Sigmoid colon (tissue), 7 donors: ENCODE measurements around the gene ADM. TPM values are rescaled to one million over a fixed set of nuclear protein-coding genes. Genes with fewer than 3 reads are reported as not detected.

Experiments
- DNase-seq: peaks from one replicate; pipeline ENCODE4 v3.0.0-alpha.2; 2019
- H3K27ac ChIP-seq, 4 donors: fragments of 200-600 bp; sonication (generic); one replicate each; pipeline ENCODE4 v1.5.1; 2016 to 2019; ENCODE audit warnings: mild to moderate bottlenecking in 1 of 4
- H3K27me3 ChIP-seq, 3 donors: fragments of 200-600 bp; sonication (generic); one replicate each; pipeline ENCODE4 v1.5.1; 2019; ENCODE audit warnings: mild to moderate bottlenecking in 1 of 3
- H3K36me3 ChIP-seq, 4 donors: fragments of 200-600 bp; sonication (generic); one replicate each; pipeline ENCODE4 v1.5.1; 2016 to 2019
- H3K4me1 ChIP-seq, 4 donors: fragments of 200-600 bp; sonication (generic); one replicate each; pipeline ENCODE4 v1.5.1; 2017 to 2019
- H3K4me3 ChIP-seq, 4 donors: fragments of 200-600 bp; sonication (generic); one replicate each; pipeline ENCODE4 v1.5.1; 2017 to 2019; ENCODE audit warnings: mild to moderate bottlenecking in 2 of 4, moderate library complexity in 1 of 4
- H3K9me3 ChIP-seq, 4 donors: fragments of 200-600 bp in 3 of 4; sonication (generic) in 3 of 4; one replicate each; pipeline versions ENCODE4 v1.5.1 to v1.6.1; 2013 to 2019
- EP300 ChIP-seq, 4 donors: sonication (generic); formaldehyde crosslinking; IDR thresholded peaks; one replicate each; pipeline ENCODE4 v1.6.1; 2017; ENCODE audit warnings: antibody characterized with exemption in 4 of 4
- POLR2A ChIP-seq, 2 donors: fragments of 450-650 bp; IDR thresholded peaks; one replicate each; pipeline ENCODE4 v1.6.1; 2016; ENCODE audit warnings: antibody characterized with exemption in 2 of 2, mild to moderate bottlenecking in 2 of 2, moderate library complexity in 2 of 2
- POLR2AphosphoS5 ChIP-seq, 4 donors: sonication (generic); formaldehyde crosslinking; IDR thresholded peaks; one replicate each; pipeline ENCODE4 v1.6.1; 2017; ENCODE audit warnings: antibody characterized with exemption in 4 of 4
- WGBS, 2 donors: extraction: QIAGEN DNeasy Blood & Tissue Kit; methylation state at CpG; one replicate each; pipeline ENCODE4 v1.1.7; 2013; 5-methylcytosine and 5-hydroxymethylcytosine counted together
- intact Hi-C: fragments of 100-400 bp; cut with DNase I; formaldehyde crosslinking; loops from one replicate; pipeline ENCODE4 v1.15.1; 2023
- polyA plus RNA-seq, 3 donors: library from polyadenylated mRNA; stranded (reverse); fragments of 200-250 nt; gene quantifications; one replicate each; pipeline ENCODE4 v1.2.3, GENCODE V29; 2013
- total RNA-seq, 4 donors: library from RNA; depleted of rRNA; stranded (reverse); fragments of >200 nt; gene quantifications; one replicate each; pipeline ENCODE4 v1.1.0, GENCODE V29; 2016
- TF ChIP-seq, protein P1 (sequence below), 4 experiments: fragments of 450-650 bp in 3 of 4; fragments of 200-600 bp in 1 of 4; IDR thresholded peaks; one replicate each; pipeline ENCODE4 v1.5.1; 2016 to 2019; ENCODE audit warnings: antibody characterized with exemption in 4 of 4, mild to moderate bottlenecking in 3 of 4, moderate library complexity in 2 of 4
- donor health status: healthy with polysubstance abuse.
- donor health status: Bipolar disorder and iron deficiency.
- donor health status: healthy.

ADM gene
- total and polyA plus RNA-seq, 7 donors = 24.0 to 92.5 (median 61.7) TPM

DNA sequence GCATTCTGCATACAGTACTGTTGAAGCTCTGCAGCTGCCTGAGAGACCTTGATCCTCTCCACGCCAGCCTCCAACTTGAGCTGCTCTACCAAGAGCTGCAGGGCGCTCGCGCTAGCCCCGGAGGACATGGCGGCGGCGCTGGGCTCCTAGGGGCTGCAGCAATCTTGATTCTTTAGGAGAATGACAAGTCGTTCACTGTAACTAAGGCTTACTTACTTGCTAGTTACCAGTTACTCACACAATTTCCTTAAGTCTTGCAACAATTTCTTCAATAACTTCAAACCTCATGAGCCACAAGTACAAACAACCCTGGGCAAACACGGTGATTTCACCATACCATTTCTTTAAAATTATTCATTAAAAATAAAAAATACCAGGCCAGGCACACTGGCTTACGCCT, 32.7 kb upstream of the ADM start:
- TF ChIP-seq POLR2AphosphoS5 (IDR thresholded peaks at IDR 0.05) (no peak), EP300 (IDR thresholded peaks at IDR 0.05) (no peak), POLR2A (IDR thresholded peaks at IDR 0.05) (no peak)
- TF ChIP-seq, protein P1, sequence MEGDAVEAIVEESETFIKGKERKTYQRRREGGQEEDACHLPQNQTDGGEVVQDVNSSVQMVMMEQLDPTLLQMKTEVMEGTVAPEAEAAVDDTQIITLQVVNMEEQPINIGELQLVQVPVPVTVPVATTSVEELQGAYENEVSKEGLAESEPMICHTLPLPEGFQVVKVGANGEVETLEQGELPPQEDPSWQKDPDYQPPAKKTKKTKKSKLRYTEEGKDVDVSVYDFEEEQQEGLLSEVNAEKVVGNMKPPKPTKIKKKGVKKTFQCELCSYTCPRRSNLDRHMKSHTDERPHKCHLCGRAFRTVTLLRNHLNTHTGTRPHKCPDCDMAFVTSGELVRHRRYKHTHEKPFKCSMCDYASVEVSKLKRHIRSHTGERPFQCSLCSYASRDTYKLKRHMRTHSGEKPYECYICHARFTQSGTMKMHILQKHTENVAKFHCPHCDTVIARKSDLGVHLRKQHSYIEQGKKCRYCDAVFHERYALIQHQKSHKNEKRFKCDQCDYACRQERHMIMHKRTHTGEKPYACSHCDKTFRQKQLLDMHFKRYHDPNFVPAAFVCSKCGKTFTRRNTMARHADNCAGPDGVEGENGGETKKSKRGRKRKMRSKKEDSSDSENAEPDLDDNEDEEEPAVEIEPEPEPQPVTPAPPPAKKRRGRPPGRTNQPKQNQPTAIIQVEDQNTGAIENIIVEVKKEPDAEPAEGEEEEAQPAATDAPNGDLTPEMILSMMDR (IDR thresholded peaks at IDR 0.05) = no peak
- DNase-seq = no peak
- Histone ChIP-seq H3K4me3 (no peak overlapping the region), H3K9me3 (no peaks in the 10 kb centered on the region), H3K27ac (no peak overlapping the region), H3K4me1 (peaks cover 0 to 17% (median 12%) of the 10 kb centered on the region in 4 donors), H3K36me3 (no peaks in the 10 kb centered on the region), H3K27me3 (no peaks in the 10 kb centered on the region)
- intact Hi-C loops = no loop called here
- WGBS, 2 donors = 95 to 97% methylated on average over 11 of the region's 11 CpGs

DNA sequence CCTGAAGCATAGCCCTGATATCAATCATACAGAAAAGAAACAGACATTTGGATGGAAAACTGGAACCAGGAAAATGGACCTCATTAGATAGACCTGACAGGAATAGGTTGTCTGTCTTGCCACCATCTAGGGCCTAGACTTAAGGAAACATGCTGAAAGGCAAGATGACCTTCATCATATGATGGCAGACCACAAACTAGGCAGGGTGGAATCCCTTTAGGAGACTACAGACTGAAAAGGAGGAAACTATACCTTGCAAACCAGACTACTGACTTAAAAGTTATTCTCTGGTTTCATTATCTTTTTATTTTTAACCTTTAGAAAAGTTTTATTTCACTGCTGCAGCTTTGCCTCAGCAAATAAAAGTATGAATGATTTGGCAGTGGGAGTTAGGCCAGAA, 31.1 kb upstream of the ADM start:
- TF ChIP-seq POLR2AphosphoS5 (IDR thresholded peaks at IDR 0.05) = no peak
- TF ChIP-seq POLR2A (IDR thresholded peaks at IDR 0.05) = no peak
- TF ChIP-seq, protein P1 (IDR thresholded peaks at IDR 0.05) = no peak
- no peak for TF ChIP-seq EP300 (IDR thresholded peaks at IDR 0.05)
- H3K36me3 ChIP-seq = no peaks in the 10 kb centered on the region
- H3K4me3 ChIP-seq = no peak overlapping the region
- H3K27ac ChIP-seq = peak overlapping the region; percentile 11 to 56 (median 34)
- no peak for DNase-seq
- H3K27me3 ChIP-seq = no peaks in the 10 kb centered on the region
- H3K9me3 ChIP-seq = no peaks in the 10 kb centered on the region
- intact Hi-C loops = no loop called here
- H3K4me1 ChIP-seq = peaks cover 0 to 17% (median 12%) of the 10 kb centered on the region in 4 donors

DNA sequence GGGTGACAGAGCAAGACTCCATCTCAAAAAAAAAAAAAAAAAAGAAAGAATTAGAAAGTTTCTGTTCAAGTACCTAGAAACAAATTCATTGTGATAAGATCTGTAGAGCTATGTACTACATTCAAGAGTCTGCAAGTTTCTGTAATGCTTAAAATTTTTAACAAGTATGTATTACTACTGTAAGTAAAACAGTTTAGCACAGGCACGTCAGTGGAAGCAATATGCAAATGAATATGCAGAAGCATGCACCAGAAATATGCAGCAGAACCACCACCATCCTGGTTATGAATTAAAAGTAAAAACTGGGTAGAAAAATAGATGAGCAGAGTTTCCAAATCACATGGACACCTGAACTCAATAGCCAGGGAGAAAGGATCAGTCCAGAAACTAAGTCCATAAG, 30.1 kb upstream of the ADM start:
- intact Hi-C loops = no loop called here
- no peak for TF ChIP-seq EP300 (IDR thresholded peaks at IDR 0.05)
- no peak for TF ChIP-seq POLR2AphosphoS5 (IDR thresholded peaks at IDR 0.05)
- no peak for TF ChIP-seq POLR2A (IDR thresholded peaks at IDR 0.05)
- TF ChIP-seq, protein P1 (IDR thresholded peaks at IDR 0.05) = no peak
- 60 to 80% methylated on average over 1 of the region's 1 CpG for WGBS, 2 donors
- Histone ChIP-seq H3K27ac (no peak overlapping the region), H3K4me1 (peaks cover 0 to 17% (median 12%) of the 10 kb centered on the region in 4 donors), H3K9me3 (no peaks in the 10 kb centered on the region), H3K27me3 (no peaks in the 10 kb centered on the region), H3K4me3 (no peak overlapping the region), H3K36me3 (no peaks in the 10 kb centered on the region)
- DNase-seq = no peak

DNA sequence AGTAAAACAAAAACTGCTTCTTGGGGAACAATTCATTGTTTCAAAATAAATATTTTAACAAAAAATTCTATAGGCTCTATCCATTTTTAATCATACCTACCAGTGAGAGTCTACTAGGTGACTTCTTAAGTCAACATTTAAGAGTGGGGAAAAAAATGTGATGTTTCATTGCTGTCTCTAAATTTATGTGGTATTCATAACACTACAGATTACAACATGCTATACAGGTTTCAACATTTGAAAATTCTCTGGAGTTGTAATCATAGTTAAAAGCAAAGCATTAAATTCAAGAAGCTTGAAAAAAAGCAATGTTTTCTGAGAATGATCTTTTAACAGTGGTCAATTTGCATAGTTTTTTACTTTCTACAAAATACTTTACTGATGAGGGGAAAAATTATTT, 29.2 kb upstream of the ADM start:
- Histone ChIP-seq H3K36me3 (no peaks in the 10 kb centered on the region), H3K27ac (no peak overlapping the region), H3K9me3 (no peaks in the 10 kb centered on the region), H3K27me3 (no peaks in the 10 kb centered on the region), H3K4me3 (no peak overlapping the region), H3K4me1 (peaks cover 0 to 17% (median 12%) of the 10 kb centered on the region in 4 donors)
- intact Hi-C loops = no loop called here
- TF ChIP-seq, protein P1 (IDR thresholded peaks at IDR 0.05) = no peak
- TF ChIP-seq POLR2AphosphoS5 (IDR thresholded peaks at IDR 0.05) = no peak
- TF ChIP-seq EP300 (IDR thresholded peaks at IDR 0.05) = no peak
- TF ChIP-seq POLR2A (IDR thresholded peaks at IDR 0.05) = no peak
- no peak for DNase-seq

DNA sequence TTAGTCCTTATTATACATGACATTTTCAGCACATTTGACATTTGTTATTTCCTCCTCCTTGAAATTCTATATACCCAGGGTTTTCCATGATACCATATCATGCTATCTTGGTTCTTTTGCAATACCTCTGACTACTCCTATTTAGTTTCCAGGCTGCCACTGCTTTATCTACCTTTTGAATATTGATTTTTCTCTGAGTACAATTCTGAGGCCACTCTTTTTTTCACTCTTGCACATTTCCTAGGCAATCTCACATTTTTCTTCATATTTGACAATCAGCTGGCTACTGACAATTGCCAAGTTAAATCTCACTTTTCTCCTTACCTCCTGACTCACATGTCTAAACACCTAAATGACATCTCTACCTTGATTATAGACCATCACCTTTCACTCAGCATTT, 22.8 kb upstream of the ADM start:
- DNase-seq = no peak
- Histone ChIP-seq H3K4me3 (no peak overlapping the region), H3K27ac (no peak overlapping the region), H3K36me3 (no peaks in the 10 kb centered on the region), H3K4me1 (peaks cover 0 to 9% (median under 1%) of the 10 kb centered on the region in 4 donors), H3K27me3 (no peaks in the 10 kb centered on the region), H3K9me3 (no peaks in the 10 kb centered on the region)
- TF ChIP-seq POLR2AphosphoS5 (IDR thresholded peaks at IDR 0.05) = no peak
- no peak for TF ChIP-seq POLR2A (IDR thresholded peaks at IDR 0.05)
- no peak for TF ChIP-seq EP300 (IDR thresholded peaks at IDR 0.05)
- TF ChIP-seq, protein P1 (IDR thresholded peaks at IDR 0.05) = no peak
- intact Hi-C loops = no loop called here
